ENCODE data around the gene NSD1. TPM values are rescaled to one million over a fixed set of nuclear protein-coding genes. Genes with fewer than 3 reads are reported as not detected.

The NSD1 gene
- total and polyA plus RNA-seq, 2 donors (not counting 1 experiment from before 2014, with no cell fraction given), result 19.3 to 52.8 TPM

DNA sequence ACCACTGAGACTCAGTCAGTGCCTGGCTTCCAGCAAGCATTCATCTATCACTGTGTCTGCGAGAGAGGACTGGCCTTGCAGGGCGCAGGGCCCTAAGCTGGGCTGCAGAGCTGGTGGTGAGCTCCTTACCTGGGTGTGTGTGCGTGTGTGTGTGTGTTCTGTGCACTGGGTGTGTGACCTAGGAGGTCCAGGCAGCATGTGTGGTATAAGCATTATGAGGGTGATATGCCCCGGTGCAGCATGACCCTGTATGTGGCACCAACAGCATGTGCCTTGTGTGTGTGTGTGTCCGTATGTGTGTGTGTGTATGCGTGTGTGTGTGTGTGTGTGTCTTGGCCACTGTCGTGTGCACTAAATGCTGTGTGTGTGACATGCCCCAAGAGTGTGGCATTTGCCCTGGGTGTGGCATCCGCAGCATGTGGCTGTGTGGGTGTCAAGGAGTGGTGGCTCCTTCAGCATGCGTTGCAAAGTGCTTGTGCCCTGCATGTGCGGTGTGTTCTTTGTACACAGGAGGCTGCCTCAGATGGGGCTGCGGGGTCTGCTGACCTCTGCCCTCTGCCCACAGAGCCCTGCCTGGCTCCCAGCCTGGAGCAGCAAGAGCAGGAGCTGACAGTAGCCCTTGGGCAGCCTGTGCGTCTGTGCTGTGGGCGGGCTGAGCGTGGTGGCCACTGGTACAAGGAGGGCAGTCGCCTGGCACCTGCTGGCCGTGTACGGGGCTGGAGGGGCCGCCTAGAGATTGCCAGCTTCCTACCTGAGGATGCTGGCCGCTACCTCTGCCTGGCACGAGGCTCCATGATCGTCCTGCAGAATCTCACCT is 43.5 kb upstream of the NSD1 start:
- no peaks in the 10 kb centered on the region for H3K9me3 ChIP-seq (ENCODE audit: control insufficient read depth, insufficient read depth, low read depth, low read length)
- H3K79me2 ChIP-seq (ENCODE audit: control insufficient read depth, insufficient read depth, low read length), result no peaks in the 10 kb centered on the region
- H3K4me1 ChIP-seq (ENCODE audit: control insufficient read depth, extremely low read depth, insufficient read depth, low read length), result peaks cover 22% of the 10 kb centered on the region
- no peaks in the 10 kb centered on the region for H4K20me1 ChIP-seq (ENCODE audit: control insufficient read depth, extremely low read depth, insufficient read depth, low read length)
- H3K4me3 ChIP-seq (replicated peaks in 1 of 4; ENCODE audit: control extremely low read depth in 1 of 4, insufficient read depth in 1 of 4, low read depth in 3 of 4, low read length in 4 of 4), result no peak overlapping the region
- no peak for DNase-seq (ENCODE audit: low read depth in 2 of 2)
- H3K9ac ChIP-seq (ENCODE audit: insufficient read depth, low read length), result no peak overlapping the region
- no peak overlapping the region for H3K27ac ChIP-seq (ENCODE audit: insufficient read depth, low read length)
- TF ChIP-seq, protein P1, sequence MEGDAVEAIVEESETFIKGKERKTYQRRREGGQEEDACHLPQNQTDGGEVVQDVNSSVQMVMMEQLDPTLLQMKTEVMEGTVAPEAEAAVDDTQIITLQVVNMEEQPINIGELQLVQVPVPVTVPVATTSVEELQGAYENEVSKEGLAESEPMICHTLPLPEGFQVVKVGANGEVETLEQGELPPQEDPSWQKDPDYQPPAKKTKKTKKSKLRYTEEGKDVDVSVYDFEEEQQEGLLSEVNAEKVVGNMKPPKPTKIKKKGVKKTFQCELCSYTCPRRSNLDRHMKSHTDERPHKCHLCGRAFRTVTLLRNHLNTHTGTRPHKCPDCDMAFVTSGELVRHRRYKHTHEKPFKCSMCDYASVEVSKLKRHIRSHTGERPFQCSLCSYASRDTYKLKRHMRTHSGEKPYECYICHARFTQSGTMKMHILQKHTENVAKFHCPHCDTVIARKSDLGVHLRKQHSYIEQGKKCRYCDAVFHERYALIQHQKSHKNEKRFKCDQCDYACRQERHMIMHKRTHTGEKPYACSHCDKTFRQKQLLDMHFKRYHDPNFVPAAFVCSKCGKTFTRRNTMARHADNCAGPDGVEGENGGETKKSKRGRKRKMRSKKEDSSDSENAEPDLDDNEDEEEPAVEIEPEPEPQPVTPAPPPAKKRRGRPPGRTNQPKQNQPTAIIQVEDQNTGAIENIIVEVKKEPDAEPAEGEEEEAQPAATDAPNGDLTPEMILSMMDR (conservative IDR thresholded peaks at IDR 0.05 in 1 of 2, IDR thresholded peaks at IDR 0.05 in 1 of 2; ENCODE audit: low read depth in 1 of 2, low read length in 2 of 2), result no peak
- no peak for TF ChIP-seq EZH2 (IDR thresholded peaks at IDR 0.05; ENCODE audit: low read length, missing control alignments)
- H2AFZ ChIP-seq (ENCODE audit: low read length), result no peak overlapping the region
- peaks cover 2% of the 10 kb centered on the region for H3K36me3 ChIP-seq (ENCODE audit: control insufficient read depth, insufficient read depth, low read length)
- H3K27me3 ChIP-seq (ENCODE audit: control insufficient read depth, insufficient read depth, low read length), result peaks cover 2% of the 10 kb centered on the region
- H3K4me2 ChIP-seq (ENCODE audit: extremely low read depth, insufficient read depth, low read length), result no peak overlapping the region

DNA sequence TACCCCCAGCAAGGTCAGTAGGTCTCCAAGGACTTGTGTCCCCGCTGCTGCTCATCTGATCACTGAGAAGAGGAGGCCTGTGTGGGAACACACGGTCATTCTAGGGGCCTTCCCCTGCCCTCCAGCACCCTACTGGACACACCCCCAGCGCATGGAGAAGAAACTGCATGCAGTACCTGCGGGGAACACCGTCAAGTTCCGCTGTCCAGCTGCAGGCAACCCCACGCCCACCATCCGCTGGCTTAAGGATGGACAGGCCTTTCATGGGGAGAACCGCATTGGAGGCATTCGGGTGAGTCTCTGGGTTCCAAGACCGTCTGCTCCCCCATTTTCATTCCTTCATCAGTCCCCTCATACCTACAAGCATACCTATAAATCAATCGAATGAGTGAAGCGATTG is 42.8 kb upstream of the NSD1 start:
- Histone ChIP-seq H2AFZ (ENCODE audit: low read length) (no peak overlapping the region), H3K9ac (ENCODE audit: insufficient read depth, low read length) (no peak overlapping the region), H4K20me1 (ENCODE audit: control insufficient read depth, extremely low read depth, insufficient read depth, low read length) (no peaks in the 10 kb centered on the region), H3K4me2 (ENCODE audit: extremely low read depth, insufficient read depth, low read length) (no peak overlapping the region), H3K27ac (ENCODE audit: insufficient read depth, low read length) (no peak overlapping the region), H3K9me3 (ENCODE audit: control insufficient read depth, insufficient read depth, low read depth, low read length) (no peaks in the 10 kb centered on the region), H3K36me3 (ENCODE audit: control insufficient read depth, insufficient read depth, low read length) (peaks cover 4% of the 10 kb centered on the region), H3K79me2 (ENCODE audit: control insufficient read depth, insufficient read depth, low read length) (no peaks in the 10 kb centered on the region), H3K4me1 (ENCODE audit: control insufficient read depth, extremely low read depth, insufficient read depth, low read length) (peaks cover 25% of the 10 kb centered on the region), H3K4me3 (replicated peaks in 1 of 4; ENCODE audit: control extremely low read depth in 1 of 4, insufficient read depth in 1 of 4, low read depth in 3 of 4, low read length in 4 of 4) (no peak overlapping the region), H3K27me3 (ENCODE audit: control insufficient read depth, insufficient read depth, low read length) (peaks cover 2% of the 10 kb centered on the region)
- no peak for TF ChIP-seq EZH2 (IDR thresholded peaks at IDR 0.05; ENCODE audit: low read length, missing control alignments)
- TF ChIP-seq, protein P1 (conservative IDR thresholded peaks at IDR 0.05 in 1 of 2, IDR thresholded peaks at IDR 0.05 in 1 of 2; ENCODE audit: low read depth in 1 of 2, low read length in 2 of 2), result no peak
- no peak for DNase-seq (ENCODE audit: low read depth in 2 of 2)

DNA sequence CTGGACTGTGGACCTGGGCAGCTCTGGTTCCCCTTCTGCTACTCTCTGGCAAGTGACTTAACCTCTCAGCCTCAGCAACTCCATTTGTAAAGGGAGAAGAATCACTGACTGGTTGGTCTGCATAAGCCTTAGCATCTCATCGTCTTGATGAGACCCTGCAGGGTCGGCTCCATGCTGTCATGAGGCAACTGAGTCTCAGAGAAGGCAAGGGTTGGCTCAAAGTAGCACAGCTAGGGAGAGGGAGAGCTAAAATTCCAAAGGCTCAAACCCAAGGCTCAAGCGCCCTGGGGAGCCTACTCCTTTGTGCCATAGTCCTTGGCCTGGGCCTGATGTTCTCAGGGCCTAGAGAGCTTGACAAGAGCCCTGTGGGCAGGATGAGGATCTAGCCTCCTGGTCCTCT is 42.3 kb upstream of the NSD1 start:
- no peaks in the 10 kb centered on the region for H4K20me1 ChIP-seq (ENCODE audit: control insufficient read depth, extremely low read depth, insufficient read depth, low read length)
- no peaks in the 10 kb centered on the region for H3K9me3 ChIP-seq (ENCODE audit: control insufficient read depth, insufficient read depth, low read depth, low read length)
- no peak overlapping the region for H2AFZ ChIP-seq (ENCODE audit: low read length)
- H3K27me3 ChIP-seq (ENCODE audit: control insufficient read depth, insufficient read depth, low read length), result peaks cover 2% of the 10 kb centered on the region
- DNase-seq (ENCODE audit: low read depth in 2 of 2), result no peak
- H3K4me2 ChIP-seq (ENCODE audit: extremely low read depth, insufficient read depth, low read length), result no peak overlapping the region
- H3K79me2 ChIP-seq (ENCODE audit: control insufficient read depth, insufficient read depth, low read length), result no peaks in the 10 kb centered on the region
- peaks cover 25% of the 10 kb centered on the region for H3K4me1 ChIP-seq (ENCODE audit: control insufficient read depth, extremely low read depth, insufficient read depth, low read length)
- H3K27ac ChIP-seq (ENCODE audit: insufficient read depth, low read length), result no peak overlapping the region
- TF ChIP-seq, protein P1 (conservative IDR thresholded peaks at IDR 0.05 in 1 of 2, IDR thresholded peaks at IDR 0.05 in 1 of 2; ENCODE audit: low read depth in 1 of 2, low read length in 2 of 2), result no peak
- TF ChIP-seq EZH2 (IDR thresholded peaks at IDR 0.05; ENCODE audit: low read length, missing control alignments), result no peak
- peaks cover 4% of the 10 kb centered on the region for H3K36me3 ChIP-seq (ENCODE audit: control insufficient read depth, insufficient read depth, low read length)
- no peak overlapping the region for H3K4me3 ChIP-seq (replicated peaks in 1 of 4; ENCODE audit: control extremely low read depth in 1 of 4, insufficient read depth in 1 of 4, low read depth in 3 of 4, low read length in 4 of 4)
- H3K9ac ChIP-seq (ENCODE audit: insufficient read depth, low read length), result no peak overlapping the region

All from fibroblast of lung (primary cell).